ENCODE measurements around the gene OPHN1.

Gene OPHN1

GRCh38 chrX:68234171-68234910 lies 199.0 kb downstream of the OPHN1 start:
- H3K27me3 ChIP-seq (ENCODE audit: control insufficient read depth, insufficient read depth, low read length) = no peaks in the 10 kb centered on the region
- H3K9ac ChIP-seq (ENCODE audit: low read depth, low read length) = no peak overlapping the region
- H3K4me1 ChIP-seq (ENCODE audit: control insufficient read depth, insufficient read depth, low read length) = peaks cover 3% of the 10 kb centered on the region
- no peaks in the 10 kb centered on the region for H3K36me3 ChIP-seq (ENCODE audit: control insufficient read depth, insufficient read depth, low read length)
- H3K9me3 ChIP-seq (ENCODE audit: control insufficient read depth, insufficient read depth, low read length) = no peaks in the 10 kb centered on the region
- H3K4me3 ChIP-seq (ENCODE audit: low read depth, low read length) = no peak overlapping the region

DNA sequence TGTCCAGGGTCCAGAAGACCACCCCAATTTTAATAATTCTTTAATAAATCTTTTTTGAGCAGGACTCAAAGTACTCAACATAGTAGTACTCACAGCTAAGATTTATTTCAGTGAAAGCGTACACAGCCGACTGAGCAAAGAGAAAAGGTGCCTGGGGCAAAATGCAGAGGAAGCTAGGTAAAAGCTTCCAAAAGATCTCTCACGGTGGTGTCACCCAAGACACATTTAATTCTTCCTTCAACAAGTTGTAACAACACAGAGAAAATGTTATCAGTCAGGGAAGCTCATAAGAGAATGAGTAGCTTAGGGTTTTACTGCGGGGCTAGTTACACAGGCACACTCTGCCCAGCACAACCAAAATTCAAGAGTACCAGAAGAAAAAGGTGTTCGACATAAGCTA lies 201.1 kb downstream of the OPHN1 start:
- Histone ChIP-seq H3K9ac (ENCODE audit: low read depth, low read length) (no peak overlapping the region), H3K36me3 (ENCODE audit: control insufficient read depth, insufficient read depth, low read length) (no peaks in the 10 kb centered on the region), H3K4me3 (ENCODE audit: low read depth, low read length) (no peak overlapping the region), H3K4me1 (ENCODE audit: control insufficient read depth, insufficient read depth, low read length) (peaks cover 3% of the 10 kb centered on the region), H3K27me3 (ENCODE audit: control insufficient read depth, insufficient read depth, low read length) (no peaks in the 10 kb centered on the region), H3K9me3 (ENCODE audit: control insufficient read depth, insufficient read depth, low read length) (no peaks in the 10 kb centered on the region)

DNA sequence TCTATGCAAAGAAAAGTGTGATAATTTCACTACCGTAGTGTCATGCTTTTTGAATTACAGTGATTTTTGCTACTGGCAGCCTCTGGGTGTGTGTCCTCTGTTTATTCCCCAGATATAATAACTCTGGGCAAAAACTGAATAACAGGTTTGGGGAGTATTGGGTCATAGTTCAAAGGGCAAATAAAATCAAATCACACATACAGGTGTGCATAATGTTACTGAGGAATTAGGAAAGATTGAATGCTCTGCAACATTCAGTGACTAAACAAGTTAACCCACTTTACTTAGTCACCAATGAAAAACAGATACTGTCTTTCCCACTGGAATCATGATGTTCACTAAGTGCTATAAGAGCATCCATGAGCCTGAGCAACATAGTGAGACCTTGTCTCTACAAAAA lies 224.3 kb downstream of the OPHN1 start:
- H3K27me3 ChIP-seq (ENCODE audit: control insufficient read depth, insufficient read depth, low read length) = no peaks in the 10 kb centered on the region
- H3K4me3 ChIP-seq (ENCODE audit: low read depth, low read length) = no peak overlapping the region
- no peaks in the 10 kb centered on the region for H3K9me3 ChIP-seq (ENCODE audit: control insufficient read depth, insufficient read depth, low read length)
- no peaks in the 10 kb centered on the region for H3K36me3 ChIP-seq (ENCODE audit: control insufficient read depth, insufficient read depth, low read length)
- no peak overlapping the region for H3K9ac ChIP-seq (ENCODE audit: low read depth, low read length)
- H3K4me1 ChIP-seq (ENCODE audit: control insufficient read depth, insufficient read depth, low read length) = no peaks in the 10 kb centered on the region

DNA sequence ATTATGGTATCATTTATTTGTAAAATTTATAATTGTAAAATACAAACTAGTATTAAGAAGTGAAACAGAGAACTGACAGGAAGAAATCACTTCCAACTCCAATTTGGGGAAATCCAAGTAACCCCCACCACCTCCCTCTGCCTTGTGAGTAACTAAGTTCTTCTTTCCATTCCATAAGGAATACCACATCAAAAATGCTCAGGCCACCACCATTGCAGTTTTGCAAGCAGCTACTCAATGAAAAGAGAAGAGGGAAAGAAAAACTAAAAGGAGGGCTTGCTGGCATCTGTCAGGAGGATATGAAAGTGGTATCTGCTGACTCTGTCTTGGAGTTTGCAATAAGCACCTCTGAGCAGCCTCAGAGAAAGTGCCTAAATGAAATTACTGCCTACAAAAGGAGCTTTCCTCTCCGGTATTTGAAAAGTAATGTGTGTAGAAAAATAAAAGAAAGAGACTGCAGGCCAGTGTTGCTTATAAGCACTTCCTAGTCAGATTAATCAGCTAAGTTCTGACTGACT lies 228.7 kb downstream of the OPHN1 start:
- Histone ChIP-seq H3K9ac (ENCODE audit: low read depth, low read length) (no peak overlapping the region), H3K36me3 (ENCODE audit: control insufficient read depth, insufficient read depth, low read length) (no peaks in the 10 kb centered on the region), H3K4me1 (ENCODE audit: control insufficient read depth, insufficient read depth, low read length) (no peaks in the 10 kb centered on the region), H3K27me3 (ENCODE audit: control insufficient read depth, insufficient read depth, low read length) (no peaks in the 10 kb centered on the region), H3K4me3 (ENCODE audit: low read depth, low read length) (no peak overlapping the region), H3K9me3 (ENCODE audit: control insufficient read depth, insufficient read depth, low read length) (no peaks in the 10 kb centered on the region)

DNA sequence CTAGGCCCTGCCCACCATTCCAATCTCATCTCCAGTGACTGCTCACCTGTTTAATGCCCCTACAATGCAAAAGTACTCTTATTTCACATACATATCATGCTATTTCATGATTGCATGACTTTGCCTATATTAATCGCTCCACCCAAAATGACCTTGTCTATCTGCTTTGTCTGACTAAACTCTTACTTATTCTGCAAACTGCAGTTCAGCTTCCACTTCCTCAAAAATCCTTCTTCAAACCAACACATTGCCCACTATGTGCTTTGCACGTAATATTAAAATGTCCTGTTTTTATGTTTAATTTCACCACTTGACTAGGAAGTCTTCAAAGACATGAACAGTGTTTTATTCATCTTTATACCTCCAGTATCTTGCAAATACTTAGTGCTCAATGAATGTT lies 229.6 kb downstream of the OPHN1 start:
- Histone ChIP-seq H3K36me3 (ENCODE audit: control insufficient read depth, insufficient read depth, low read length) (no peaks in the 10 kb centered on the region), H3K4me1 (ENCODE audit: control insufficient read depth, insufficient read depth, low read length) (no peaks in the 10 kb centered on the region), H3K4me3 (ENCODE audit: low read depth, low read length) (no peak overlapping the region), H3K9ac (ENCODE audit: low read depth, low read length) (no peak overlapping the region), H3K9me3 (ENCODE audit: control insufficient read depth, insufficient read depth, low read length) (no peaks in the 10 kb centered on the region), H3K27me3 (ENCODE audit: control insufficient read depth, insufficient read depth, low read length) (no peaks in the 10 kb centered on the region)

DNA sequence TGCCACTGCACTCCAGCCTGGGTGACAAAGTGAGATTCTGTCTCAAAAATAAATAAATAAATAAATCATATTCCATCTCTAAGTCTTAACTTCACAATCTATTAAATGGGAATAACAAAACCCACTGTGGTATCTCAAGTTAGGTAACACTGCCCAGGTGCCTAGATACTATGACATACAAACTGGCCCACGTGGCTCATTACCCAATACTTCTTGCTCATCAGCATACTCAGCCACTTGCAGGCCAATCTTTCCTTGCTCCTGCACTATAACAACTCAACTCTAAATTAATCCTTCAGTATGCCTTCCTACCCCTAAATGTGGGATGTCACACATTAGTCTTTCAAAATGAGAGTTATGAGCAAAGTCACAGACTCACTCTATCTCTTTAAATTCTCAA lies 230.1 kb downstream of the OPHN1 start:
- Histone ChIP-seq H3K4me3 (ENCODE audit: low read depth, low read length) (no peak overlapping the region), H3K9me3 (ENCODE audit: control insufficient read depth, insufficient read depth, low read length) (no peaks in the 10 kb centered on the region), H3K4me1 (ENCODE audit: control insufficient read depth, insufficient read depth, low read length) (no peaks in the 10 kb centered on the region)

GRCh38 chrX:68199062-68199848 lies 234.0 kb downstream of the OPHN1 start:
- Histone ChIP-seq H3K27me3 (ENCODE audit: control insufficient read depth, insufficient read depth, low read length) (no peaks in the 10 kb centered on the region), H3K4me3 (ENCODE audit: low read depth, low read length) (no peak overlapping the region), H3K9ac (ENCODE audit: low read depth, low read length) (no peak overlapping the region), H3K9me3 (ENCODE audit: control insufficient read depth, insufficient read depth, low read length) (no peaks in the 10 kb centered on the region), H3K4me1 (ENCODE audit: control insufficient read depth, insufficient read depth, low read length) (no peaks in the 10 kb centered on the region), H3K36me3 (ENCODE audit: control insufficient read depth, insufficient read depth, low read length) (no peaks in the 10 kb centered on the region)

More for the DNA sequence above, 230.1 kb downstream of the OPHN1 start:
- Histone ChIP-seq H3K9ac (ENCODE audit: low read depth, low read length) (no peak overlapping the region), H3K27me3 (ENCODE audit: control insufficient read depth, insufficient read depth, low read length) (no peaks in the 10 kb centered on the region), H3K36me3 (ENCODE audit: control insufficient read depth, insufficient read depth, low read length) (no peaks in the 10 kb centered on the region)

DNA sequence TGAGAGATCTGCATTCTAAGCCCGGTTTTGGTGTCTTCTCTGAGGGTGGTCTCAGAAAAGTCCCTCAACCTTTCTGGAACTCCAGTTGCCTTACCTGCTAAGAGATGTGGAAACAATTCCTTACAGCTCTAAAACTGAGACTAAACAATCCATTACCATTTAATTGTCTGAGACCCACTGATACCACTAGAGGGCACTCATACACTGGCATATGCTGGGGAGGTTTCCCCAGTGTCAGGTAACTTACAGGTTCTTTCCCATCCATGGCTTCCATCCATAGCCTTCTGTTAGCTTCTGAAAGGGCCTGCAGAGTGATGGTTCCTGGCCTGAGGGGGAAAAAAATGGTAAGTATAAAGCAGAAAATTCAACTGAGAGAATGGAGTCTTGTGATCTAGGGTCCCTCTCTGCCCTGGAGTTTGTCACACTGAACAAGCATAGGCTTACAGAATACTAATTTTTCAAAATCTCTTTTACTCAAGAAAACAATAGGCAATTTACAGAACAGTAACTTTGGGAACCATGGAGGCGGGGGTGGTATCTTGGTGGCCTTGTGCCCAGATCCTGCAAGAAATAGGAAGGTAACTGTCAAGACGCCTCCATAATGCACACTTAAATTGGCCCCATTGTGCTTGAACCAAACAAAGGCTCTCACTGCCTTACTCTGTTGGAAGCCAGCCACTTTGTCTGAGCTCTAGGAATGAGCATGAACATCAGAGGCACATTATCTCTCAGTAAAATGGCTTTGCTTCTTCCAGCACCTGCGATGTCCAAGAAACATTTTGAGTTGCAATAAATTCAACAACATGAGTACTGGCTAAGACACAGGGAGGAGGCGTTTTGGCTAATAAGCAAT lies 236.1 kb downstream of the OPHN1 start:
- Histone ChIP-seq H3K27me3 (ENCODE audit: control insufficient read depth, insufficient read depth, low read length) (no peaks in the 10 kb centered on the region), H3K4me3 (ENCODE audit: low read depth, low read length) (no peak overlapping the region), H3K4me1 (ENCODE audit: control insufficient read depth, insufficient read depth, low read length) (no peaks in the 10 kb centered on the region), H3K9me3 (ENCODE audit: control insufficient read depth, insufficient read depth, low read length) (no peaks in the 10 kb centered on the region), H3K36me3 (ENCODE audit: control insufficient read depth, insufficient read depth, low read length) (no peaks in the 10 kb centered on the region), H3K9ac (ENCODE audit: low read depth, low read length) (no peak overlapping the region)

- no peak overlapping the region for H3K4me3 ChIP-seq (ENCODE audit: low read depth, low read length)
- H3K27me3 ChIP-seq (ENCODE audit: control insufficient read depth, insufficient read depth, low read length) = no peaks in the 10 kb centered on the region
- no peaks in the 10 kb centered on the region for H3K4me1 ChIP-seq (ENCODE audit: control insufficient read depth, insufficient read depth, low read length)
- no peaks in the 10 kb centered on the region for H3K36me3 ChIP-seq (ENCODE audit: control insufficient read depth, insufficient read depth, low read length)
- H3K9ac ChIP-seq (ENCODE audit: low read depth, low read length) = no peak overlapping the region
- H3K9me3 ChIP-seq (ENCODE audit: control insufficient read depth, insufficient read depth, low read length) = no peaks in the 10 kb centered on the region
Observed at GRCh38 chrX:68195561-68195960, 237.7 kb downstream of the OPHN1 start.

- Histone ChIP-seq H3K4me1 (ENCODE audit: control insufficient read depth, insufficient read depth, low read length) (no peaks in the 10 kb centered on the region), H3K4me3 (ENCODE audit: low read depth, low read length) (no peak overlapping the region), H3K9ac (ENCODE audit: low read depth, low read length) (no peak overlapping the region), H3K27me3 (ENCODE audit: control insufficient read depth, insufficient read depth, low read length) (no peaks in the 10 kb centered on the region), H3K9me3 (ENCODE audit: control insufficient read depth, insufficient read depth, low read length) (no peaks in the 10 kb centered on the region), H3K36me3 (ENCODE audit: control insufficient read depth, insufficient read depth, low read length) (no peaks in the 10 kb centered on the region)
Observed at GRCh38 chrX:68193786-68194185, 239.5 kb downstream of the OPHN1 start.

DNA sequence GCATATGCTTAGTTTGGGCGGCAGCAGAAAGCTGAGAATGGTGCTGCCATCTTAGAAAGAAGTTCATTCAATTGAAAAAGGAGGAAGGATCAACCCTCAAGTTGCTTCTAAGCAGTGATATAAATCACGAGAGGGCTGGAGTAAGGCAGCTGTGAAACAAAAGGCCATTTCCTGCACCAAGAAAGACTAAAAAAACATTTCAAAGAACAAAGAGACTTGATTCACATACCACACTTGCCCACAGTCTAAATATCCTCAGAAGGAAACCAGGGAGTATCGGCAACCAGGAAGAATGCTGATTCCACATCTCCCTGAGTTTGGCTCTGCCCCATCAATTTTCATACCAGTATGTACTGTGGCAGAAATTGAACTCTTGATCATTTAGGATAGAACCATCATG lies 240.1 kb downstream of the OPHN1 start:
- no peaks in the 10 kb centered on the region for H3K9me3 ChIP-seq (ENCODE audit: control insufficient read depth, insufficient read depth, low read length)
- no peak overlapping the region for H3K9ac ChIP-seq (ENCODE audit: low read depth, low read length)
- H3K36me3 ChIP-seq (ENCODE audit: control insufficient read depth, insufficient read depth, low read length) = no peaks in the 10 kb centered on the region
- H3K4me3 ChIP-seq (ENCODE audit: low read depth, low read length) = no peak overlapping the region
- no peaks in the 10 kb centered on the region for H3K27me3 ChIP-seq (ENCODE audit: control insufficient read depth, insufficient read depth, low read length)
- H3K4me1 ChIP-seq (ENCODE audit: control insufficient read depth, insufficient read depth, low read length) = no peaks in the 10 kb centered on the region

Measured in iPS-15b (cell line).